ENCODE data around the gene HAND1. TPM values are rescaled to one million over a fixed set of nuclear protein-coding genes. Genes with fewer than 3 reads are reported as not detected.
"Not testable (repeated sequence)": the region's sequence is repeated elsewhere in the genome, so short reads cannot be mapped to it uniquely, and the experiment has no call there.

The HAND1 gene
- total RNA-seq (2014; rRNA removed; shearing (Covaris generic)), result 0.69 TPM in 1 of 2 replicates, not detected in the other

GRCh38 chr5:154478224-154478565 is at the start of gene HAND1:
TSS of gene HAND1 (minus strand) at chr5:154478227. CDS start at chr5:154478008, 219 bp downstream.
- DNase-seq (ENCODE audit: low read depth), result peak; percentile 86

- no peak for DNase-seq (ENCODE audit: low read depth)
These were observed 48.5 kb upstream of the HAND1 start for GRCh38 chr5:154526231-154527226.

- DNase-seq (ENCODE audit: low read depth), result peak; percentile 24
These were observed 46.8 kb upstream of the HAND1 start for GRCh38 chr5:154524859-154525258.

- no peak for DNase-seq (ENCODE audit: low read depth)
These were observed 46.2 kb upstream of the HAND1 start for GRCh38 chr5:154524181-154524580.

GRCh38 chr5:154523709-154524108 is 45.7 kb upstream of the HAND1 start:
- peak; percentile 72 for DNase-seq (ENCODE audit: low read depth)

- DNase-seq (ENCODE audit: low read depth), result no peak
These were observed 45.1 kb upstream of the HAND1 start for GRCh38 chr5:154523104-154523503.

- no peak for DNase-seq (ENCODE audit: low read depth)
These were observed 44.3 kb upstream of the HAND1 start for GRCh38 chr5:154522284-154522683.

GRCh38 chr5:154521756-154522155 is 43.7 kb upstream of the HAND1 start:
- DNase-seq (ENCODE audit: low read depth), result no peak

GRCh38 chr5:154520861-154521453 is 42.9 kb upstream of the HAND1 start:
- DNase-seq (ENCODE audit: low read depth), result peak; percentile 29

GRCh38 chr5:154519359-154519758 is 41.3 kb upstream of the HAND1 start:
- peak; percentile 70 for DNase-seq (ENCODE audit: low read depth)

GRCh38 chr5:154518438-154518867 is 40.4 kb upstream of the HAND1 start:
- DNase-seq (ENCODE audit: low read depth), result no peak

GRCh38 chr5:154517810-154518437 is 39.9 kb upstream of the HAND1 start:
- DNase-seq (ENCODE audit: low read depth), result no peak

- DNase-seq (ENCODE audit: low read depth), result no peak
These were observed 39.2 kb upstream of the HAND1 start for GRCh38 chr5:154517181-154517580.

- no peak for DNase-seq (ENCODE audit: low read depth)
These were observed 38.4 kb upstream of the HAND1 start for GRCh38 chr5:154516475-154516874.

- DNase-seq (ENCODE audit: low read depth), result not testable (repeated sequence)
These were observed 37.5 kb upstream of the HAND1 start for GRCh38 chr5:154515488-154515887.

- DNase-seq (ENCODE audit: low read depth), result no peak
These were observed 36.3 kb upstream of the HAND1 start for GRCh38 chr5:154514331-154514730.

- no peak for DNase-seq (ENCODE audit: low read depth)
These were observed 35.6 kb upstream of the HAND1 start for GRCh38 chr5:154513669-154514084.

GRCh38 chr5:154511984-154512383 is 34.0 kb upstream of the HAND1 start:
- DNase-seq (ENCODE audit: low read depth), result no peak

- DNase-seq (ENCODE audit: low read depth), result no peak
These were observed 31.9 kb upstream of the HAND1 start for GRCh38 chr5:154509784-154510555.

GRCh38 chr5:154508114-154508513 is 30.1 kb upstream of the HAND1 start:
- DNase-seq (ENCODE audit: low read depth), result no peak

- no peak for DNase-seq (ENCODE audit: low read depth)
These were observed 28.7 kb upstream of the HAND1 start for GRCh38 chr5:154506716-154507080.
